Mesendoderm (in vitro differentiated cells): ENCODE measurements around the gene NAV2.

Source experiments
- DNase-seq: peaks from one replicate; pipeline ENCODE4 v3.0.0; 2013
- H2AK5ac ChIP-seq: 2 replicates; pipeline ENCODE4 v1.6.1; 2013; ENCODE audit warnings: low read length, inconsistent platforms
- H2BK120ac ChIP-seq: 2 replicates; pipeline ENCODE4 v1.6.1; 2013; ENCODE audit warnings: low read depth, mild to moderate bottlenecking, low read length, moderate library complexity, mixed read lengths
- H2BK15ac ChIP-seq: replicated peaks from 2 replicates; pipeline ENCODE4 v1.6.1; 2013; ENCODE audit warnings: low read depth, mild to moderate bottlenecking, moderate library complexity
- H2BK5ac ChIP-seq: 2 replicates; pipeline ENCODE4 v1.6.1; 2013; ENCODE audit warnings: low read length, inconsistent platforms
- H3K18ac ChIP-seq: 2 replicates; pipeline ENCODE4 v1.6.1; 2013; ENCODE audit warnings: mild to moderate bottlenecking, low read length, mixed read lengths
- H3K23ac ChIP-seq: one replicate; pipeline ENCODE4 v1.6.1; 2013; ENCODE audit warnings: low read length
- H3K27ac ChIP-seq: 2 replicates; pipeline ENCODE4 v1.5.1; 2013; ENCODE audit warnings: low read depth, mild to moderate bottlenecking, inconsistent platforms, low read length, moderate library complexity
- H3K27me3 ChIP-seq: 2 replicates; pipeline ENCODE4 v1.6.1; 2013; ENCODE audit warnings: low read length, control low read depth, mild to moderate bottlenecking, inconsistent platforms; ENCODE audit not compliant: insufficient read depth, poor library complexity
- H3K36me3 ChIP-seq: 2 replicates; pipeline ENCODE4 v1.6.1; 2013; ENCODE audit warnings: low read length, inconsistent platforms; ENCODE audit not compliant: control insufficient read depth, insufficient read depth
- H3K4ac ChIP-seq: one replicate; pipeline ENCODE4 v1.6.1; 2013; ENCODE audit warnings: low read depth, mild to moderate bottlenecking, low read length, moderate library complexity
- H3K4me1 ChIP-seq: 2 replicates; pipeline ENCODE4 v1.6.1; 2013; ENCODE audit warnings: low read depth, low read length, inconsistent platforms; ENCODE audit not compliant: control insufficient read depth
- H3K4me2 ChIP-seq: 2 replicates; pipeline ENCODE4 v1.6.1; 2013; ENCODE audit warnings: low read length
- H3K4me3 ChIP-seq: 2 replicates; pipeline ENCODE4 v1.5.1; 2013; ENCODE audit warnings: mild to moderate bottlenecking, low read length
- H3K56ac ChIP-seq: one replicate; pipeline ENCODE4 v1.6.1; 2013; ENCODE audit warnings: low read length
- H3K79me1 ChIP-seq: 2 replicates; pipeline ENCODE4 v1.6.1; 2013; ENCODE audit warnings: low read length, inconsistent platforms
- H3K79me2 ChIP-seq: 2 replicates; pipeline ENCODE4 v1.6.1; 2013; ENCODE audit warnings: mild to moderate bottlenecking, low read length; ENCODE audit not compliant: control insufficient read depth, insufficient read depth
- H3K9ac ChIP-seq: 2 replicates; pipeline ENCODE4 v1.6.1; 2013; ENCODE audit warnings: low read length, inconsistent platforms
- H4K5ac ChIP-seq: one replicate; pipeline ENCODE4 v1.6.1; 2013; ENCODE audit warnings: low read length
- H4K8ac ChIP-seq: one replicate; pipeline ENCODE4 v1.6.1; 2013; ENCODE audit warnings: low read depth, mild to moderate bottlenecking, control low read depth, low read length, moderate library complexity
- WGBS: extraction: QIAGEN DNeasy Blood & Tissue Kit; methylation state at CpG from one replicate; pipeline ENCODE4 v1.1.7; 2013; ENCODE audit warnings: low lambda C conversion rate, missing lambda C conversion rate; ENCODE audit not compliant: insufficient coverage; ENCODE audit errors: extremely low coverage; 5-methylcytosine and 5-hydroxymethylcytosine counted together

The NAV2 gene

DNA sequence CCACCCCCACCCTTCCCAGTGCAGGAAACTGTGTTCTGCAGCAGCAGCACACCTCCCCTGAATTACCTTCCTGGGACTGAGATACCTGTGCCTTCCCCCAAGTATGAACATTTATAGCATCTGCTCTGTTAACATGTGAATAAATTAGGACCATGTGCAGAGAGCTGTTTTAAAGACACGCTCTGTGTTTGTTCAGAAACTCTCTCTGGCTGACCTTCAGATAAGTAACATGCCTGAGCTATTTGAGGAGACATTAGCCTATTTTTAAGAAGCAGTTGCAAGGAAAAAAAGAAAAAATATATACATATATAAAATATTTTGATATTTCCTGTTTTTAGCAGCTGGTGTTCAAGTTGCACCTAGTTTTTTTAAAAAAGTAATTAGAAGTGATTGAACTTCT lies 5.4 kb downstream of the NAV2 start:
- H3K4ac ChIP-seq, result no peak overlapping the region
- H3K18ac ChIP-seq, result no peak overlapping the region
- no peaks in the 10 kb centered on the region for H3K36me3 ChIP-seq
- H3K56ac ChIP-seq, result no peak overlapping the region
- H3K9ac ChIP-seq, result no peak overlapping the region
- H4K8ac ChIP-seq, result no peak overlapping the region
- H2BK5ac ChIP-seq, result no peak overlapping the region
- peaks cover 10% of the 10 kb centered on the region for H3K27me3 ChIP-seq
- H3K23ac ChIP-seq, result no peak overlapping the region
- no peak overlapping the region for H4K5ac ChIP-seq
- peaks cover 3% of the 10 kb centered on the region for H3K4me1 ChIP-seq
- no peak overlapping the region for H2AK5ac ChIP-seq
- no peaks in the 10 kb centered on the region for H3K79me2 ChIP-seq
- no CpG with 5 or more reads among the region's 1 CpG for WGBS
- H2BK120ac ChIP-seq, result no peak overlapping the region
- H3K4me2 ChIP-seq, result no peak overlapping the region
- DNase-seq, result no peak
- H3K79me1 ChIP-seq, result no peaks in the 10 kb centered on the region
- H3K27ac ChIP-seq, result no peak overlapping the region
- no peak overlapping the region for H2BK15ac ChIP-seq
- H3K4me3 ChIP-seq, result no peak overlapping the region

DNA sequence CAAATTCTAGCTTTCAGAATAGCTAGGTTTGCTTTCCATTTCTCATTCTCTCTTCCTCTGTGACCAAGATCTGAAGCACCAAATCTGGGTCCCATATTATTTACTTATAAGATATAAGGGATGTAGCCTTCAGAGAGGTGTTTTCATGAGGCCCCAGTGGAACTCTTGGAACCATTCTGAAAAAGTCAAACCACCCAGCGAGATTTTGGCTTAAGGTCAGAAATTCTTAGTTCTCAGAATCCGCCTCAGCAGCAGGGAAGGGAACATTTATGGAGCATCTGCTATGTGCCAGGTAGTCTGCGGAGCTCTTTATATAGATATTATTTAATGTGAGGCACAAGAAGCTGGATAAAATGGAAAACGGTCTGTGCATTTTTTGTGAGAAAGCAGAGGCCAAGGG lies 6.3 kb downstream of the NAV2 start:
- Histone ChIP-seq H3K4ac (no peak overlapping the region), H3K9ac (no peak overlapping the region), H3K4me3 (no peak overlapping the region), H3K23ac (no peak overlapping the region), H3K79me1 (no peaks in the 10 kb centered on the region), H3K56ac (no peak overlapping the region), H3K79me2 (no peaks in the 10 kb centered on the region), H3K36me3 (no peaks in the 10 kb centered on the region), H4K5ac (no peak overlapping the region), H2AK5ac (no peak overlapping the region), H3K27me3 (peaks cover 3% of the 10 kb centered on the region), H2BK120ac (no peak overlapping the region), H3K18ac (no peak overlapping the region), H4K8ac (no peak overlapping the region), H3K27ac (no peak overlapping the region), H3K4me1 (peaks cover 3% of the 10 kb centered on the region), H2BK15ac (no peak overlapping the region), H2BK5ac (no peak overlapping the region), H3K4me2 (no peak overlapping the region)
- WGBS, result no CpG with 5 or more reads among the region's 4 CpGs
- DNase-seq, result no peak

DNA sequence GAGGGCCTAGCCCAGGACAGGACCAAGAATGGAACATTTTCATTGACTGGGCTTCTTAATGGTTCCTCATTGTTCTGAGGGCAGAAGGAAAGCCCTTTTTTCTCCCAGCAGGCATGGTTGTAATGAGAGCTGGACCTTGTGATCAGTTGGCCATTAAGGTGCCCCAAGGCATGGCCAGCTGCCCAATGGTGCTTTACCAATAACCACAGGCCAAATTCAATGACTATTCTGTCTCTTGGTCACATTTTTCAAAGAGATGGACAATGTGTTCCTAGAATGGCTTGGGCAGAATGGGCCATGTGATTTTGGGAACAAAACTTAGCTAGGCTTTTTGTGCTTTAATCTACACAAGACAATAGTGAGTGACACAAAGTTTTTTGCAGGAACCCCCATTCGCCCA lies 7.3 kb downstream of the NAV2 start:
- no CpG with 5 or more reads among the region's 1 CpG for WGBS
- H2BK15ac ChIP-seq, result no peak overlapping the region

DNA sequence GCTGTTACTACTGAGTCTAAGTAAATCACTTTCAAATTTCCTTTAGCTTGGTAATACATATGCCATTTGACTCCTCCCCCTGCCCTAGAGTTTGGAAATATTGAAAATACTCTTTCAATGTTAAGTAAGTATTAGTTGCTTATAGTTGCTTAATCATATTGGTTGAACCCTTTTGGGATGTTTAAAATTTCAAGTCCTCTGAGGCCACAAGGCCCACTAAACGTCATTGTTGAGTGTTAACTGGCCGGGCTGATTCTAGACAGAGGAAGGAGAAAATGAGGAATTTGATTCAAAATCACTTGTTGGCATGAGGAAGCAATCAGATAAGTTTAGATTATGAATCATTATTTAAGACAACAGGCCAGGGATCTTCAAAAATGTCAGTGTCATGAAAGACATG lies 8.5 kb downstream of the NAV2 start:
- Histone ChIP-seq H3K4me3 (no peak overlapping the region), H3K79me2 (no peaks in the 10 kb centered on the region), H2BK15ac (no peak overlapping the region), H3K27ac (no peak overlapping the region), H3K56ac (no peak overlapping the region), H3K36me3 (no peaks in the 10 kb centered on the region), H3K9ac (no peak overlapping the region), H3K4ac (no peak overlapping the region), H3K18ac (no peak overlapping the region), H4K8ac (no peak overlapping the region), H2BK5ac (no peak overlapping the region), H4K5ac (no peak overlapping the region), H3K4me2 (no peak overlapping the region), H3K79me1 (no peaks in the 10 kb centered on the region), H2BK120ac (no peak overlapping the region), H3K27me3 (no peaks in the 10 kb centered on the region), H3K4me1 (no peaks in the 10 kb centered on the region), H2AK5ac (no peak overlapping the region), H3K23ac (no peak overlapping the region)
- DNase-seq, result no peak
- WGBS, result no CpG with 5 or more reads among the region's 2 CpGs

More for the DNA sequence above, 7.3 kb downstream of the NAV2 start:
- Histone ChIP-seq H3K18ac (no peak overlapping the region), H3K4me1 (no peaks in the 10 kb centered on the region), H3K27me3 (no peaks in the 10 kb centered on the region), H3K27ac (no peak overlapping the region), H3K79me1 (no peaks in the 10 kb centered on the region), H4K5ac (no peak overlapping the region), H3K9ac (no peak overlapping the region), H3K36me3 (no peaks in the 10 kb centered on the region), H3K4me3 (no peak overlapping the region), H3K79me2 (no peaks in the 10 kb centered on the region), H3K4me2 (no peak overlapping the region), H4K8ac (no peak overlapping the region), H2BK5ac (no peak overlapping the region), H3K4ac (no peak overlapping the region), H3K56ac (no peak overlapping the region), H2BK120ac (no peak overlapping the region), H3K23ac (no peak overlapping the region), H2AK5ac (no peak overlapping the region)
- DNase-seq, result no peak

DNA sequence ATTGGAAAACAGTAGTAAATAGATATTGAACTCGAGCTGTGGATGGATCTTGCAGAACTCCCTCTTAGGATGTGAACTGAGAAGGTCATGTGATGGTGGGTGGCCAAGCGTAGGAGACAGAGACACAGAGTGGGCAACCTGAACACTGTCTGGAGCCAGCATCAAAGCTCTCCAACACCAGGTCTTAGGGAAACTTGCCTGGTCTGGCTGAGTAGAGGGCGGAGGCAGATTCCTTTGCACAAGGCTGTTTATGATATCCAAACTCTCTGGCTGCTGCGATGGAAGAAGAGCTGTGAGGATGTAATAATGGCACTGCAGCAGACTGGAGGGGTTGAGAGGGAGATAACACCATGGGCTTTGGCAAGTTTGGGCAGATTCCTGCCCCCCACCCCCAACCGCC lies 10.1 kb downstream of the NAV2 start:
- Histone ChIP-seq H3K18ac (no peak overlapping the region), H3K4me3 (no peak overlapping the region), H3K9ac (no peak overlapping the region), H2BK120ac (no peak overlapping the region), H3K4ac (no peak overlapping the region), H3K4me1 (no peaks in the 10 kb centered on the region), H3K23ac (no peak overlapping the region), H2AK5ac (no peak overlapping the region), H3K36me3 (no peaks in the 10 kb centered on the region), H3K27me3 (no peaks in the 10 kb centered on the region), H3K56ac (no peak overlapping the region), H4K8ac (no peak overlapping the region), H2BK5ac (no peak overlapping the region), H3K79me1 (no peaks in the 10 kb centered on the region), H3K4me2 (no peak overlapping the region), H3K79me2 (no peaks in the 10 kb centered on the region), H3K27ac (no peak overlapping the region), H2BK15ac (no peak overlapping the region), H4K5ac (no peak overlapping the region)
- no peak for DNase-seq
- no CpG with 5 or more reads among the region's 5 CpGs for WGBS

DNA sequence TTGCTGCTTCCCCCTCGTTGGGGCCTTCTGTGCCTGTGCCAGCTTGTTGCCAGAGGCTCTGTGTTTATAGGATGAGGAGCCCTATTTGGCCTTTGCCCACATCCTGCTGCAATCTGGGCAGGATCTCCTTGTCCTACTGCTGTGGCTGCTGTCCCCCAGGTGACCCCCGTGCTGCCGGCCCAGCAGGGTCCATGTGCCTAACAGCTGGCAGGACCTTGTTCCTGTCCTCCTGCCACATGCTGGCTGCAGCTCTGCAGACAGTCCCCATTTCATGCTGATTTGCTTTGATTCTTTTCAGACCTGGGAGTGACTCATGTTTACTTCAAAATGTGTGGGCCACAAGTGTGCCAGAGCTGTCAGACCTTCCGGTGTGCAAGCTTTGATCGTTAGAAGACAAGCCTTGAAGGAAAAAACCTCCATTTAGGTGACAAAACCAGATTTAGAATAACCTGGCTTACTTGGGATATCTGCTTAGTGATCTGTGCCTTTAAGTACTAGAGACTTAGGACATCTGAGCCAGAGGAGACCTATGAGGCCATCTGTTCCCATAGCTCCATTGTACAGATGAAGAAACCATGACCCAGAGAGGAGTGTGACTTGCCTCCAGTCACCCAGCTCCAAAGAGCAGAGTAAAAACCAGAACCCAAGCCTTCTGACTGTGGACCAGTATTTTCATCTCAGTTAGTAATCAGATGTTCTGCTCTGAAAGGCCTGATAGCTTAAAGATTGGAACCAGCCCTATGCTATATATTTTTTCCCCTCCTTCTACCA lies 11.1 kb downstream of the NAV2 start:
- H3K79me1 ChIP-seq, result no peaks in the 10 kb centered on the region
- no CpG with 5 or more reads among the region's 5 CpGs for WGBS
- H4K8ac ChIP-seq, result no peak overlapping the region
- DNase-seq, result no peak
- no peak overlapping the region for H3K23ac ChIP-seq
- no peak overlapping the region for H3K4ac ChIP-seq
- no peak overlapping the region for H2BK120ac ChIP-seq
- H3K27ac ChIP-seq, result no peak overlapping the region
- H3K4me1 ChIP-seq, result no peaks in the 10 kb centered on the region
- H2BK5ac ChIP-seq, result no peak overlapping the region
- H3K4me2 ChIP-seq, result no peak overlapping the region
- no peak overlapping the region for H3K9ac ChIP-seq
- H2AK5ac ChIP-seq, result no peak overlapping the region
- no peak overlapping the region for H4K5ac ChIP-seq
- no peaks in the 10 kb centered on the region for H3K36me3 ChIP-seq
- H3K4me3 ChIP-seq, result no peak overlapping the region
- H3K56ac ChIP-seq, result no peak overlapping the region
- no peaks in the 10 kb centered on the region for H3K27me3 ChIP-seq
- H2BK15ac ChIP-seq, result no peak overlapping the region
- no peak overlapping the region for H3K18ac ChIP-seq
- no peaks in the 10 kb centered on the region for H3K79me2 ChIP-seq
